Erythroblast (primary cell): ENCODE data around the gene ITGA11.

ENCODE experiments used
- GATA1 ChIP-seq: IDR thresholded peaks from 2 replicates; pipeline ENCODE4 v1.6.1; 2011; ENCODE audit warnings: low read depth, mild to moderate bottlenecking, control low read depth, low read length, moderate library complexity
- POLR2A ChIP-seq: IDR thresholded peaks from 2 replicates; pipeline ENCODE4 v1.6.1; 2011; ENCODE audit warnings: mild to moderate bottlenecking, low read length

- TF ChIP-seq POLR2A, result no peak
- no peak for TF ChIP-seq GATA1
Measured at GRCh38 chr15:68315495-68316031, 116.4 kb downstream of the ITGA11 start.
